ENCODE data around the gene PCSK1.

Gene PCSK1

GRCh38 chr5:96433066-96433447 is at the start of gene PCSK1:
PCSK1 (minus strand) TSS chr5:96433248; CDS start chr5:96433042, 206 bp downstream.
- no peak for DNase-seq (ENCODE audit: low read depth in 1 of 2, low spot score in 1 of 2)

GRCh38 chr5:96481867-96482266 is 48.8 kb upstream of the PCSK1 start:
- no peak for DNase-seq (ENCODE audit: low read depth in 1 of 2, low spot score in 1 of 2)

- no peak for DNase-seq (ENCODE audit: low read depth in 1 of 2, low spot score in 1 of 2)
Measured at GRCh38 chr5:96481009-96481786, 48.1 kb upstream of the PCSK1 start.

- DNase-seq (ENCODE audit: low read depth in 1 of 2, low spot score in 1 of 2), result no peak
Measured at GRCh38 chr5:96478983-96479382, 45.9 kb upstream of the PCSK1 start.

- no peak for DNase-seq (ENCODE audit: low read depth in 1 of 2, low spot score in 1 of 2)
Measured at GRCh38 chr5:96476654-96477053, 43.6 kb upstream of the PCSK1 start.

GRCh38 chr5:96474073-96474472 is 41.0 kb upstream of the PCSK1 start:
- no peak for DNase-seq (ENCODE audit: low read depth in 1 of 2, low spot score in 1 of 2)

- DNase-seq (ENCODE audit: low read depth in 1 of 2, low spot score in 1 of 2), result no peak
Measured at GRCh38 chr5:96473155-96473554, 40.1 kb upstream of the PCSK1 start.

GRCh38 chr5:96470785-96471184 is 37.7 kb upstream of the PCSK1 start:
- no peak for DNase-seq (ENCODE audit: low read depth in 1 of 2, low spot score in 1 of 2)

GRCh38 chr5:96468956-96469355 is 35.9 kb upstream of the PCSK1 start:
- no peak for DNase-seq (ENCODE audit: low read depth in 1 of 2, low spot score in 1 of 2)

GRCh38 chr5:96463091-96463490 is 30.0 kb upstream of the PCSK1 start:
- DNase-seq (ENCODE audit: low read depth in 1 of 2, low spot score in 1 of 2), result no peak

- DNase-seq (ENCODE audit: low read depth in 1 of 2, low spot score in 1 of 2), result no peak
Measured at GRCh38 chr5:96459313-96460121, 26.5 kb upstream of the PCSK1 start.

GRCh38 chr5:96458176-96458575 is 25.1 kb upstream of the PCSK1 start:
- DNase-seq (ENCODE audit: low read depth in 1 of 2, low spot score in 1 of 2), result no peak

GRCh38 chr5:96455789-96456188 is 22.7 kb upstream of the PCSK1 start:
- no peak for DNase-seq (ENCODE audit: low read depth in 1 of 2, low spot score in 1 of 2)

GRCh38 chr5:96453394-96453793 is 20.3 kb upstream of the PCSK1 start:
- DNase-seq (ENCODE audit: low read depth in 1 of 2, low spot score in 1 of 2), result no peak

- no peak for DNase-seq (ENCODE audit: low read depth in 1 of 2, low spot score in 1 of 2)
Measured at GRCh38 chr5:96447949-96448348, 14.9 kb upstream of the PCSK1 start.

GRCh38 chr5:96440185-96440538 is 7.1 kb upstream of the PCSK1 start:
- no peak for DNase-seq (ENCODE audit: low read depth in 1 of 2, low spot score in 1 of 2)

- no peak for DNase-seq (ENCODE audit: low read depth in 1 of 2, low spot score in 1 of 2)
Measured at GRCh38 chr5:96439477-96440184, 6.6 kb upstream of the PCSK1 start.

- peak in 1 of 2 donors; percentile 8 for DNase-seq (ENCODE audit: low read depth in 1 of 2, low spot score in 1 of 2)
Measured at GRCh38 chr5:96434201-96434645, 1.2 kb upstream of the PCSK1 start.

GRCh38 chr5:96432216-96433065 is 607 bp downstream of the PCSK1 start:
- DNase-seq (ENCODE audit: low read depth in 1 of 2, low spot score in 1 of 2), result no peak

GRCh38 chr5:96431376-96432187 is 1.5 kb downstream of the PCSK1 start:
- DNase-seq (ENCODE audit: low read depth in 1 of 2, low spot score in 1 of 2), result no peak

All from activated CD4-positive, alpha-beta T cell treated with anti-CD3 and anti-CD28 coated beads, Interleukin-2, amount 50 U/mL, for 24 hours (primary cell).